Choroid plexus epithelial cell (primary cell): ENCODE data around the gene FANCC.
A peak's percentile ranks its signal among the peaks of the same experiment; 100 is the strongest.
"Not testable (repeated sequence)": the region's sequence is repeated elsewhere in the genome, so short reads cannot be mapped to it uniquely, and the experiment has no call there.

Experiments used
- DNase-seq: peaks from one replicate; pipeline ENCODE4 v3.0.0-alpha.2; 2010; ENCODE audit warnings: low read depth
- H3K4me3 ChIP-seq: 2 replicates; pipeline ENCODE4 v1.5.1; 2011; ENCODE audit warnings: low read depth, mild to moderate bottlenecking, control low read depth, low read length, moderate library complexity
- TF ChIP-seq, protein P1 (sequence below): conservative IDR thresholded peaks from 2 replicates; pipeline ENCODE4 v1.5.1; 2011; ENCODE audit warnings: low read depth, mild to moderate bottlenecking, control low read depth, inconsistent platforms, low read length, moderate library complexity

FANCC gene

GRCh38 chr9:95204710-95205109, 112.8 kb downstream of the FANCC start:
- TF ChIP-seq, protein P1, sequence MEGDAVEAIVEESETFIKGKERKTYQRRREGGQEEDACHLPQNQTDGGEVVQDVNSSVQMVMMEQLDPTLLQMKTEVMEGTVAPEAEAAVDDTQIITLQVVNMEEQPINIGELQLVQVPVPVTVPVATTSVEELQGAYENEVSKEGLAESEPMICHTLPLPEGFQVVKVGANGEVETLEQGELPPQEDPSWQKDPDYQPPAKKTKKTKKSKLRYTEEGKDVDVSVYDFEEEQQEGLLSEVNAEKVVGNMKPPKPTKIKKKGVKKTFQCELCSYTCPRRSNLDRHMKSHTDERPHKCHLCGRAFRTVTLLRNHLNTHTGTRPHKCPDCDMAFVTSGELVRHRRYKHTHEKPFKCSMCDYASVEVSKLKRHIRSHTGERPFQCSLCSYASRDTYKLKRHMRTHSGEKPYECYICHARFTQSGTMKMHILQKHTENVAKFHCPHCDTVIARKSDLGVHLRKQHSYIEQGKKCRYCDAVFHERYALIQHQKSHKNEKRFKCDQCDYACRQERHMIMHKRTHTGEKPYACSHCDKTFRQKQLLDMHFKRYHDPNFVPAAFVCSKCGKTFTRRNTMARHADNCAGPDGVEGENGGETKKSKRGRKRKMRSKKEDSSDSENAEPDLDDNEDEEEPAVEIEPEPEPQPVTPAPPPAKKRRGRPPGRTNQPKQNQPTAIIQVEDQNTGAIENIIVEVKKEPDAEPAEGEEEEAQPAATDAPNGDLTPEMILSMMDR = no peak
- H3K4me3 ChIP-seq = no peak overlapping the region
- DNase-seq = no peak

- TF ChIP-seq, protein P1 = no peak
- no peak for DNase-seq
- H3K4me3 ChIP-seq = no peak overlapping the region
Measured at GRCh38 chr9:95204310-95204709, 113.2 kb downstream of the FANCC start.

DNA sequence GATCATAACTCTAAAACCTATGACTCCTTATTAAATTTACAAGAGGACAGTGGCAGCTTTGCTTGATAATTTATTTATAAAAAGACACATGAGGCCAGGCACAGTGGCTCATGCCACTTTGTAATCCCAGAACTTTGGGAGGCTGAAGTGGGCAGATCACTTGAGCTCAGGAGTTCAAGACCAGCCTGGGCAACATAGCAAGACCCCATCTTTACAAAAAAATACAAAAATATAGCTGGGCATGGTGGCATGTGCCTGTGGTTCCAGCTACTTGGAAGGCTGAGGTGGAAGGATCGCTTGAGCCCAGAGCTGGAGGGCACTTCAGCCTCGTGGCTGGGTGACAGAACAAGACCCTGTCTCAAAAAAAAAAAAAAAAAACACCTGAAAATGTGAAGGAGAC, 114.5 kb downstream of the FANCC start:
- not testable (repeated sequence) for DNase-seq, H3K4me3 ChIP-seq

DNA sequence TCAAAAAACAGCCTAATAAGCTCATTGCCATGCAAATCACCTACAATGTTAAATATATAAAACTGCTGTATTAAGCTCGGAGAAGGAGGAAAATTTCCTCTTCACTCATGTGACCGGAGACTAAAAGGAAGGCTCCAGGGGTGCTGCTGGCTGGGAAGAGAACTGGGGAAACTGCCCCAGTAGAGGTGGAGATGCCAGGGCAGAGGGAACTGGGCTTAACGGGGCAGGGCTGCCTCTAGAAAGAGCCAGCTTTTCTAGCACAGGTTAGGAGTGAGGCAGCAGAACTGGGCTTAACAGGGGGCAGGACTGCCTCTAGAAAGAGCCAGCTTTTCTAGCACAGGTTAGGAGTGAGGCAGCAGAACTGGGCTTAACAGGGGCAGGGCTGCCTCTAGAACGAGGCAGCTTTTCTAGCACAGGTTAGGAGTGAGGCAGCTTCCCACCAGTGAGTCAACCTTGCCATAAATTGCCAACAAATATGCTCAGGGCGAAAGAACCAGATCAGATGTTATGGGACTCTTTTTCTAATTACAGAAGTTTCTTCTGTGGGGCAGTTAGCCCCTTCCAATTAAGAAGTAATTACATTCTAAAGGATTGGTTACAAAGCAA, 115.3 kb downstream of the FANCC start:
- TF ChIP-seq, protein P1 = no peak
- H3K4me3 ChIP-seq = no peak overlapping the region
- no peak for DNase-seq

DNA sequence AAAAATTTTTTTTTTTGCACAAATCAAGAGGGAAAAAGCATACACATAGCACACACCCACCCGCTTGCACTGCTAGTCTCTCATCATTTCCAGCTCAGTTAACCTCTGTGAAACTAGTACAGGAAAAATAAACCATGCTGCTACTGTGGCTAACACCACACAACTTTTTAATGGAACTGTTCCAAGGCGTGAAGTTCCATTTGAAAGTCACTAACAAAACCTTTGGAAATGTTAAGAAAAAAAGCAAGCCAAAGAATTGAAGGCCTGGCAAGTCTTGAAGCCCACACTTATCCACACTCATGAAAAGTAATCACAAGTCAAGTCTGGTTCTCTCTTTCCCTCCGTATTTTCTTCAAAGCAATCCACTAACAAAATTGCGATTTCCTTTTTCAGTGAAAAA, 116.3 kb downstream of the FANCC start:
- DNase-seq = no peak
- no peak overlapping the region for H3K4me3 ChIP-seq
- TF ChIP-seq, protein P1 = no peak

- TF ChIP-seq, protein P1 = no peak
- no peak overlapping the region for H3K4me3 ChIP-seq
- peak; percentile 62 for DNase-seq
Measured at GRCh38 chr9:95197692-95198271, 119.7 kb downstream of the FANCC start.

GRCh38 chr9:95193480-95193879, 124.0 kb downstream of the FANCC start:
- TF ChIP-seq, protein P1 = no peak
- H3K4me3 ChIP-seq = no peak overlapping the region
- DNase-seq = no peak
